H9 (cell line): Measurements from ENCODE around the gene TMEM117. TPM values are rescaled to one million over a fixed set of nuclear protein-coding genes. Genes with fewer than 3 reads are reported as not detected.

Source experiments
- DNase-seq: peaks from one replicate; pipeline ENCODE4 v3.0.0-alpha.2; 2017
- H2AFZ ChIP-seq: one replicate; pipeline ENCODE4 v1.6.1; 2013; ENCODE audit warnings: mild to moderate bottlenecking, low read length, control low read depth, moderate library complexity
- H2AK5ac ChIP-seq: 2 replicates; pipeline ENCODE4 v1.6.1; 2013; ENCODE audit warnings: low read length, control low read depth, mixed read lengths; ENCODE audit not compliant: insufficient read length
- H2BK120ac ChIP-seq: one replicate; pipeline ENCODE4 v1.6.1; 2013; ENCODE audit warnings: low read depth, mild to moderate bottlenecking, low read length, control low read depth, inconsistent platforms; ENCODE audit not compliant: poor library complexity, severe bottlenecking
- H2BK12ac ChIP-seq: 2 replicates; pipeline ENCODE4 v1.6.1; 2013; ENCODE audit warnings: low read length, control low read depth, mixed read lengths, low read depth; ENCODE audit not compliant: insufficient read length
- H2BK15ac ChIP-seq: 2 replicates; pipeline ENCODE4 v1.6.1; 2013; ENCODE audit warnings: low read depth, low read length, control low read depth
- H2BK20ac ChIP-seq: one replicate; pipeline ENCODE4 v1.6.1; 2013; ENCODE audit warnings: low read depth, mild to moderate bottlenecking, low read length, control low read depth, inconsistent platforms; ENCODE audit not compliant: poor library complexity, severe bottlenecking
- H2BK5ac ChIP-seq: 2 replicates; pipeline ENCODE4 v1.6.1; 2013; ENCODE audit warnings: low read length, control low read depth, mixed read lengths; ENCODE audit not compliant: insufficient read length
- H3K14ac ChIP-seq: 2 replicates; pipeline ENCODE4 v1.6.1; 2013; ENCODE audit warnings: low read length, control low read depth; ENCODE audit not compliant: insufficient read depth
- H3K18ac ChIP-seq: 2 replicates; pipeline ENCODE4 v1.6.1; 2013; ENCODE audit warnings: low read depth, mild to moderate bottlenecking, mixed read lengths, low read length, control low read depth; ENCODE audit not compliant: insufficient read length
- H3K23ac ChIP-seq: 2 replicates; pipeline ENCODE4 v1.6.1; 2013; ENCODE audit warnings: low read length, control low read depth, mixed read lengths, low read depth; ENCODE audit not compliant: insufficient read length
- H3K23me2 ChIP-seq: 2 replicates; pipeline ENCODE4 v1.6.1; 2013; ENCODE audit warnings: low read depth, mild to moderate bottlenecking, mixed read lengths, low read length, control low read depth; ENCODE audit not compliant: insufficient read length, poor library complexity, severe bottlenecking
- H3K27ac ChIP-seq: 2 replicates; pipeline ENCODE4 v1.5.1; 2013; ENCODE audit warnings: low read length, control low read depth, mixed read lengths, low read depth; ENCODE audit not compliant: insufficient read length
- H3K27me3 ChIP-seq: 2 replicates; pipeline ENCODE4 v1.6.1; 2013; ENCODE audit warnings: low read length, control low read depth, inconsistent platforms; ENCODE audit not compliant: insufficient read depth
- H3K4ac ChIP-seq: 2 replicates; pipeline ENCODE4 v1.6.1; 2013; ENCODE audit warnings: low read depth, mild to moderate bottlenecking, control low read depth, inconsistent platforms, low read length, moderate library complexity
- H3K4me1 ChIP-seq: 2 replicates; pipeline ENCODE4 v1.6.1; 2013; ENCODE audit warnings: low read length, control low read depth, inconsistent platforms; ENCODE audit not compliant: insufficient read depth
- H3K4me2 ChIP-seq: 2 replicates; pipeline ENCODE4 v1.6.1; 2013; ENCODE audit warnings: low read length, control low read depth, mixed read lengths; ENCODE audit not compliant: insufficient read length, insufficient read depth
- H3K56ac ChIP-seq: 2 replicates; pipeline ENCODE4 v1.6.1; 2013; ENCODE audit warnings: low read depth, mild to moderate bottlenecking, mixed read lengths, low read length, control low read depth; ENCODE audit not compliant: insufficient read length
- H3K79me1 ChIP-seq: 2 replicates; pipeline ENCODE4 v1.6.1; 2013; ENCODE audit warnings: low read depth, mild to moderate bottlenecking, moderate library complexity, low read length, control low read depth, inconsistent platforms; ENCODE audit not compliant: insufficient read depth, poor library complexity, severe bottlenecking
- H3K79me2 ChIP-seq: 2 replicates; pipeline ENCODE4 v1.6.1; 2013; ENCODE audit warnings: low read length, control low read depth, inconsistent platforms; ENCODE audit not compliant: insufficient read depth
- H3K9ac ChIP-seq: 2 replicates; pipeline ENCODE4 v1.6.1; 2013; ENCODE audit warnings: low read length, control low read depth, mixed read lengths; ENCODE audit not compliant: insufficient read length; ENCODE audit errors: extremely low read depth
- H3K9me3 ChIP-seq: one replicate; pipeline ENCODE4 v1.6.1; 2013; ENCODE audit warnings: low read depth, low read length, inconsistent platforms; ENCODE audit not compliant: control insufficient read depth
- H3T11ph ChIP-seq: one replicate; pipeline ENCODE4 v1.6.1; 2013; ENCODE audit warnings: mild to moderate bottlenecking, low read length, control low read depth, inconsistent platforms
- H4K20me1 ChIP-seq: one replicate; pipeline ENCODE4 v1.6.1; 2013; ENCODE audit not compliant: control insufficient read depth, insufficient read length, insufficient read depth
- H4K5ac ChIP-seq: 2 replicates; pipeline ENCODE4 v1.6.1; 2013; ENCODE audit warnings: low read depth, mild to moderate bottlenecking, mixed read lengths, low read length, control low read depth; ENCODE audit not compliant: insufficient read length
- H4K8ac ChIP-seq: replicated peaks from 2 replicates; pipeline ENCODE4 v1.6.1; 2013; ENCODE audit warnings: low read length, control low read depth, mixed read lengths, low read depth; ENCODE audit not compliant: insufficient read length
- H4K91ac ChIP-seq: 2 replicates; pipeline ENCODE4 v1.6.1; 2013; ENCODE audit warnings: low read depth, mild to moderate bottlenecking, moderate library complexity, mixed read lengths, low read length, control low read depth; ENCODE audit not compliant: insufficient read length
- H3K27ac Mint-ChIP-seq, 3 experiments: 2 replicates in 2 of 3; 3 replicates in 1 of 3; pipeline ENCODE4 v1.8.0; 2020 to 2021; ENCODE audit warnings: mixed read lengths in 3 of 3, mild to moderate bottlenecking in 1 of 3, moderate library complexity in 1 of 3
- H3K27me3 Mint-ChIP-seq: 2 replicates; pipeline ENCODE4 v1.8.0; 2021; ENCODE audit warnings: low read depth, mild to moderate bottlenecking, moderate library complexity, mixed read lengths
- H3K36me3 Mint-ChIP-seq, 3 experiments: 2 replicates in 2 of 3; 3 replicates in 1 of 3; pipeline ENCODE4 v1.8.0; 2020 to 2021; ENCODE audit warnings: low read depth in 3 of 3, mixed read lengths in 3 of 3; ENCODE audit not compliant: insufficient read depth in 1 of 3
- H3K4me1 Mint-ChIP-seq, 2 experiments: 2 replicates each; pipeline ENCODE4 v1.8.0; 2020; ENCODE audit warnings: mixed read lengths in 2 of 2
- H3K4me3 Mint-ChIP-seq, 2 experiments: 2 replicates in 1 of 2; 3 replicates in 1 of 2; pipeline ENCODE4 v1.8.0; 2020 to 2021; ENCODE audit warnings: mild to moderate bottlenecking in 2 of 2, mixed read lengths in 2 of 2, moderate library complexity in 1 of 2
- H3K9me3 Mint-ChIP-seq, 2 experiments: 2 replicates in 1 of 2; 3 replicates in 1 of 2; pipeline ENCODE4 v1.8.0; 2020; ENCODE audit warnings: mild to moderate bottlenecking in 2 of 2, mixed read lengths in 2 of 2, moderate library complexity in 1 of 2
- WGBS: extraction: QIAGEN DNeasy Blood & Tissue Kit; methylation state at CpG from one replicate; pipeline ENCODE4 v1.1.7; 2013; ENCODE audit warnings: missing lambda C conversion rate, low lambda C conversion rate, mixed read lengths; ENCODE audit not compliant: insufficient read length; ENCODE audit errors: extremely low coverage; 5-methylcytosine and 5-hydroxymethylcytosine counted together
- total RNA-seq: library from RNA; stranded (reverse); gene quantifications from 2 replicates; pipeline ENCODE4 v1.2.1, GENCODE V29; 2021
- TF ChIP-seq, protein P1 (sequence below): fragments of 200-600 bp; sonication (generic); conservative IDR thresholded peaks from 3 replicates; pipeline ENCODE4 v1.8.0; 2021; ENCODE audit warnings: antibody characterized with exemption, mild to moderate bottlenecking

The TMEM117 gene
- total RNA-seq, 1 experiment from 2014 or later: 1.7 TPM

DNA sequence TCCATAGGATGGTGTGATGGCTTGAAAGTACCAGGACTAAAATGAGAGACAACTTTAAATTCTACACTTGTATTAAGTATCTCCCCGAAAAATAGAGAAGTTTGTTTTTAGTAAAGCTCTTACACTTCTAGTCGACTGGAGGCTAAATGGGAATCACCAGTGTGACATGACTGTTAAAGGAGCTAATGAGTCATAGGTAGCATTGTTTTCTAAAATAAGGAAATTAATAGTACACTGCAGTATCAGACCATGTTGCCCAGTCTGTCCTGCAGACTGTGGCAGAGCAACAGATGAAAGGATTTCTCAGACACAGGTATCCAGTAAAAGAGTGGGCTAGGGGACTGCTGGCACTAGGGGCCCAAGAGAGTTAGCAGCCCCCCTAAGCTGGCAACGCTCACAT, 140.1 kb downstream of the TMEM117 start:
- Mint-ChIP-seq H3K4me1 (peaks cover 6 to 17% of the 10 kb centered on the region in 2 experiments; a peak in 3 of 4 replicates), H3K36me3 (peaks cover 30 to 57% (median 41%) of the 10 kb centered on the region in 3 experiments), H3K27ac (0 out of 7 replicates have a peak overlapping the region, but pooled peaks of 1 of the 3 experiments have one; percentile 17), H3K27me3 (no peaks in the 10 kb centered on the region), H3K4me3 (no peak overlapping the region), H3K9me3 (peaks cover 50 to 51% of the 10 kb centered on the region in 2 experiments)
- Histone ChIP-seq H3K18ac (no peak overlapping the region), H4K20me1 (no peaks in the 10 kb centered on the region), H4K91ac (no peak overlapping the region), H3K79me1 (no peaks in the 10 kb centered on the region), H3K27ac (no peak overlapping the region), H2BK12ac (no peak overlapping the region), H3K4me2 (no peak overlapping the region), H3K23ac (no peak overlapping the region), H3T11ph (no peak overlapping the region), H2BK5ac (no peak overlapping the region), H2AK5ac (no peak overlapping the region), H2BK120ac (no peak overlapping the region), H3K9ac (no peak overlapping the region), H3K79me2 (no peaks in the 10 kb centered on the region; the same call in 1 of the 2 replicates), H3K27me3 (no peaks in the 10 kb centered on the region), H4K8ac (no peak overlapping the region), H2BK20ac (no peak overlapping the region), H4K5ac (no peak overlapping the region), H3K23me2 (no peaks in the 10 kb centered on the region), H2AFZ (no peak overlapping the region), H3K4ac (no peak overlapping the region), H3K14ac (no peak overlapping the region), H3K9me3 (peaks cover 33% of the 10 kb centered on the region), H2BK15ac (no peak overlapping the region), H3K56ac (no peak overlapping the region), H3K4me1 (peaks cover 2% of the 10 kb centered on the region; the same call in 1 of the 2 replicates)
- no CpG with 5 or more reads among the region's 3 CpGs for WGBS
- TF ChIP-seq, protein P1, sequence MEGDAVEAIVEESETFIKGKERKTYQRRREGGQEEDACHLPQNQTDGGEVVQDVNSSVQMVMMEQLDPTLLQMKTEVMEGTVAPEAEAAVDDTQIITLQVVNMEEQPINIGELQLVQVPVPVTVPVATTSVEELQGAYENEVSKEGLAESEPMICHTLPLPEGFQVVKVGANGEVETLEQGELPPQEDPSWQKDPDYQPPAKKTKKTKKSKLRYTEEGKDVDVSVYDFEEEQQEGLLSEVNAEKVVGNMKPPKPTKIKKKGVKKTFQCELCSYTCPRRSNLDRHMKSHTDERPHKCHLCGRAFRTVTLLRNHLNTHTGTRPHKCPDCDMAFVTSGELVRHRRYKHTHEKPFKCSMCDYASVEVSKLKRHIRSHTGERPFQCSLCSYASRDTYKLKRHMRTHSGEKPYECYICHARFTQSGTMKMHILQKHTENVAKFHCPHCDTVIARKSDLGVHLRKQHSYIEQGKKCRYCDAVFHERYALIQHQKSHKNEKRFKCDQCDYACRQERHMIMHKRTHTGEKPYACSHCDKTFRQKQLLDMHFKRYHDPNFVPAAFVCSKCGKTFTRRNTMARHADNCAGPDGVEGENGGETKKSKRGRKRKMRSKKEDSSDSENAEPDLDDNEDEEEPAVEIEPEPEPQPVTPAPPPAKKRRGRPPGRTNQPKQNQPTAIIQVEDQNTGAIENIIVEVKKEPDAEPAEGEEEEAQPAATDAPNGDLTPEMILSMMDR: no peak
- no peak for DNase-seq
